Breast epithelium (tissue), 3 donors: ENCODE data around the gene ZNF263.

ENCODE experiments used
- CTCF ChIP-seq, 3 donors: fragments of 450-650 bp; IDR thresholded peaks; one replicate each; pipeline ENCODE4 v1.5.1; 2016 to 2017; ENCODE audit warnings: antibody characterized with exemption in 3 of 3, mild to moderate bottlenecking in 3 of 3, moderate library complexity in 3 of 3
- POLR2A ChIP-seq: fragments of 450-650 bp; IDR thresholded peaks from one replicate; pipeline ENCODE4 v1.6.1; 2016; ENCODE audit warnings: antibody characterized with exemption, mild to moderate bottlenecking, moderate library complexity
- POLR2AphosphoS5 ChIP-seq, 3 donors: sonication (generic); formaldehyde crosslinking; IDR thresholded peaks; one replicate each; pipeline ENCODE4 v1.6.1; 2017; ENCODE audit warnings: antibody characterized with exemption in 3 of 3

- no peak for TF ChIP-seq CTCF (IDR thresholded peaks at IDR 0.05)
- no peak for TF ChIP-seq POLR2A
- no peak for TF ChIP-seq POLR2AphosphoS5 (IDR thresholded peaks at IDR 0.05)
These were observed 34.3 kb upstream of the ZNF263 start for GRCh38 chr16:3249020-3249419.
